A172 (cell line): ENCODE results near the gene KCNC4. TPM values are rescaled to one million over a fixed set of nuclear protein-coding genes. Genes with fewer than 3 reads are reported as not detected.

Source experiments
- DNase-seq: peaks from one replicate; pipeline ENCODE4 v3.0.0-alpha.2; 2015; ENCODE audit warnings: low spot score
- total RNA-seq: library from RNA; depleted of rRNA; stranded (reverse); fragments of >200 nt; shearing (Covaris generic); gene quantifications from 2 replicates; pipeline ENCODE4 v1.2.3, GENCODE V29; 2014; rRNA removed

KCNC4 gene
- total RNA-seq, result 0.86 and 1.2 TPM in 2 replicates

DNA sequence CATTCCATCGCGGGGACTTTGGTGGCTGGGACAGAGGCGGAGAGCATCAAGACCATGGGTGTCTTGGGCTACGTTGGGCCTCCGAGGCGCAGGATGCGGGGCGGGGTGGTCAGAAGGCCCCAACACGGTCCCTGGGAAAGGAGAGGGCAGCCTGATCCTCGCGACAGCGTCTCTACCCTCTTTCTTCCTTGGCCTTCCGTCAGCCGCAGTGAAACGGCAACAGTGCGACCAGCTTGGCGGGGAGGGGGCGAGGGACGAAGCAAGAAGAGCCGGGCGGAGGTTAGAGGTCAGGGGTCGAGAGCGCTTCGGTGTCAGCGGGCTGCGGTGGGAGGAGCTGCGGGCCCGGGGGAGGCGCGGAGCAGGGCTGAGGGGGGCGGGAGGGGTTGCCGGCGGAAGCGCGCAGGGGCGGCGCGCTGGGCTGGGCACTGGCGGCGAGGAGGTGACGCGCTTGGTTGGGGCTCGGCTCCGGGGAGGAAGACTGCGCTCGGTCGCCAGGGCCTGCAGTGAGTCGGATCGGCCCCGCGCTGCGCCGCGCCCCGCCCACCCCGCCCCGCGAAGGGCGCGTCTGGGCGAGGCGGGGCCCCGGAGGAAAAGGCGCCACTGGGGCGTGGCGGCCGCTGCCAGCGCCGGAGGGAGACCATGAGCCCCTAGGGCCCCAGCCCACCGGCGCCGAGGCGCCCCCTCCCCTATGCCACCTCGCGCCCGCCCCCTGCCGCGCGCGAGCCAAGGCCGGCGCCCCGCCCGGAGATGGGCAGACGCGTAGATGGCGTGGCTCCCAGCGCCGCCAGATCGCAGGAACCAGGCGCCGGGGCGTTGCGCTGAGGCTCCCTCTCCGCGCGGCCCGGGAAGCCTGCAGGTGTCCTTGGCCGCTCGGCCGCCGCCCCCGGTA, at the start of gene KCNC4:
Gene KCNC4, plus strand, starts transcription at position 600 of the 889 bp plus-strand sequence. CDS start 1,186 bp downstream, outside the sequence.
- peak; percentile 55 for DNase-seq

DNA sequence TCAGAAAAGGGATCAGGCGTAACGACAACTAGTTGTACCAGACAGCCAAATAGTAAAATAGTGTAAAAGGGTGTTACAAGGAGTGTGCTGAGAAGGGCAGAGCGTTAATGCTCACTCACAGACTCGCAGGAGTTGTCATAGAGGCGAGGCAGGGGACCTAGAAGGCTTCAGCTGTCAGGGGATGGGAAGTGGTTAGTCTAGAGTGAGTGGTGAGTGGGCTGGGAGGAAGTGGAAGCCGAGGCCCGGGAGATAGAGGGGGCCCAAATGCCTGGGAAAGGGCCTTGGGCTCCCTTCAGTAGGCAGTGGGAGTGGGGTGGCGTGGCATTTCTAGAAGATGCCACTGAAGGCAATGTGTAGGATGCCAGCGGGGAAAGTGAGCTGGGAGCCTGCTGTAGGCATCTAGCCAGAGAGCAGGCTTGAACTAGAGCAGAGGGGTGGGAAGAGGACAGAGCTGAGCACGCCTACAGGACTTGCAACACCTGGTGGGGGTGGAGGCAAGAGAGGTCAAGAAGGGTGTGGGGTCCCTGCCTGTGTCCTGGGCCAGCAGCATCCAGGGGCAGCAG, 49.5 kb upstream of the KCNC4 start:
- no peak for DNase-seq

DNA sequence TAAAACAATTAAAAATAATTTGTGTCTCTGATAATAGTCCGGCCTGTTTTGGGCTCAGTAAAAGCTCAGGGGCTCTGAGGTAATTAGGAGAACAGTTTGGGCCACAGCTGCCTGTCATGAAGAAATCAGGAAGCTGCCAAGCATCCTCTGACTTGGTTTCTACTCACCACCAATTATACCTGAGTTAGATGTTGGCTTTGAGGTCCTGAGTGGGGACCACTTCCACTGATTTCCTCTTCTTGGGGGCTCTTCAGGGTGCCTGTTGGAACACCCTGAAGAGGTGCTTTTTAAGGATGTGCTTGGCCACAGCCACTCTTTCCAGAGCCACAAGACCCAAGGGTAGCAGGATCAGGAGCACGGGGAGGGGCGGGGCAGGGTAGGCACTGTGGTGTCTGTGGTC, 48.9 kb upstream of the KCNC4 start:
- no peak for DNase-seq

DNA sequence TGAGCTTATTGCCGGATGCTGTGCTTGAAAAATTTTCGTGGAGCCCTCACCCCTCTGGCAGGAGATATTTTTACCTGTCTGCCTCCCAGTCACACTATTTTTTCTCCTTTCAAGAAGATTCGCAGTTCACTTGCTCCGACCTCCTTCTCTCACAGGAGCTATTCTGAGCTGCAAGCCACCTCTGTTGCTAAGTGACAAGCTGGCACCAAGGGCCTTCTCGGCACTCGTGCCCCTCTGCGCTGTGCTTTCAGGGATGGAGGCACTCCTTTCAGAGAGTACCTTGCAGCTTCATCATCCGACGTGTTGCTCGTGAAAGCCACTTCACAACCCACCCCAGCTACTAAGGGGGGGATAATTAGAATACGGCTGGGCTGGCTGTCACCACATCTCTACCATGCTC, 48.3 kb upstream of the KCNC4 start:
- DNase-seq, result no peak

DNA sequence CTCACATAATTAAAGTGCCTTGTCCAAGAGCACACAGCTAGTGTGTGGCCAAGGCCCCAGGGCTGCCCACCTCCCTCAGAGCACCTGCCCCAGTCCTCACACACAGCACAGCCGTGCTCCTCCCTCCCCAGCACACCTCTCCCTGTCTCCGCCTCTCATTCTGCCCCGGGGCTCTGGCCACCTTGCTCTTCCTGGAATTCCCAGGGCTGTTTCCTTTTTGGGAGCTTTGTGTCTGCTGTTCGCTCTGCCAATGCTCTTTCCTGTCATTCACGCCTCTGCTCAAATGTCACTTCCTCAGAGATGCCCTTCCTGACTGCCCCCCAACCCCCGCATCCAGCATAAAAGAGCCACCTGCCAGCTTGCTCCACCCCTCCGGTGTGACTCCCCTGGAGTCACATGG, 46.5 kb upstream of the KCNC4 start:
- DNase-seq, result no peak

DNA sequence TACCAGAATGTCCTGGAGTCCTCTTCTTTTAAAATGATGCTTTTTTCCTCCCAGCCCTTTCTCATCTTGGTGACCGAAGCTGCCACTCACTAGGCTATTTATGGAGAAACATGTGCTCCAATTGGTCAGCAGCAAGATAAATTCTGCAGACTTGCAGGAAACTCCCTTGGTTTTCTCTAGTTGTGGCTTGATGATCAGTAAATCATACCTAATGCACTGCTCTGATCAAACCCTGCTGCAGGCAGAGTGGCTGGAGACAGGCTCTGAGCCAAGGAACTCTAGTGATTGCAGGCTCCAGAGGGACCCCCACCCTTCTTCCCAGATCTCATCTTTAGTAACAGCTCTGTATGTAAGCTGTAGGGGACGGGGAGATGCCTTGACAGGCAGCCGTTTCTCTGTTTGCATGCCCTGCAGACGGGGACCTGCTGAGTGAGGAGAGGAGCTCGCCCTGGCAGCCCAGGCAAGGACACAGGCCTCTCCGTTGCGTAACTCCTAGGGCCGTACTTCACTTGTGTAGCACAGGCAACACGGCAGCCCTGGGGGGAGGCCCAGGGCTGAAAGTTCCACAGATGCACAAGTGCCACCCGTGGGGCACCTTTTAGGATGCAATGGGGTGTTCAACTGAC, 45.3 kb upstream of the KCNC4 start:
- no peak for DNase-seq

DNA sequence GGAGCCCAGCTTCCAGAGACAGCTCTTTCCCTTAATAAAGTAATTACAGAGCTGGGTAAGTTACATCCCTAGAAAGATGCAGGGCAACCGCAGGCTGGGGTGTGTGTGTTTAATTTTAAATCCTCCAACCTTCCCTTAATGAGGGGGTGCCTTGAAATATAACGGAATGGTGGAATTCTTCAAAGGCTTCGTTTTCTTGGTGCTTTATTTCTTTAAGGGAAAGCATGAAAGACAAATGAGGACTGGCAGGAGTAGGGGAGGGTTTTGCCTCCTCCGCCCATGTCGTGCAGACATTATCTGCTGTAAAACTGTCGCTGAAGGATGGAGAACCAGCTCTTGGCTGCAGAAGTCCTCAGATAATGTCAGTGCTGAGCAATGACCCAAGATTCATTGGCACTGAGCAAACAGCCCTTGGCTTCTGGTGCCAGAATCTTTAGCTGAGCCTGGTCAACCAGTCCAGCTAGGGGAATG, 44.3 kb upstream of the KCNC4 start:
- DNase-seq, result no peak

DNA sequence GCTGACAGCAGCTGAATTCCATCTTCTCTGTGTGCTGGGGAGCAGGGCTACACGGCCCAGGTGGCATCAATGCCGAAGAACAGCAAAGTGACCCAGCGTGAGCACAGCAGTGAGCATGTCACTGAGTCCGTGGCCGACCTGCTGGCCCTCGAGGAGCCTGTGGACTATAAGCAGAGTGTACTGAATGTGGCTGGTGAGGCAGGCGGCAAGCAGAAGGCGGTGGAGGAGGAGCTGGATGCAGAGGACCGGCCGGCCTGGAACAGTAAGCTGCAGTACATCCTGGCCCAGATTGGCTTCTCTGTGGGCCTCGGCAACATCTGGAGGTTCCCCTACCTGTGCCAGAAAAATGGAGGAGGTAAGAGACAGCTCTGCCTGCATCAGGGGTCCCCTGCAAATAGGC, 43.3 kb upstream of the KCNC4 start:
- DNase-seq, result no peak

DNA sequence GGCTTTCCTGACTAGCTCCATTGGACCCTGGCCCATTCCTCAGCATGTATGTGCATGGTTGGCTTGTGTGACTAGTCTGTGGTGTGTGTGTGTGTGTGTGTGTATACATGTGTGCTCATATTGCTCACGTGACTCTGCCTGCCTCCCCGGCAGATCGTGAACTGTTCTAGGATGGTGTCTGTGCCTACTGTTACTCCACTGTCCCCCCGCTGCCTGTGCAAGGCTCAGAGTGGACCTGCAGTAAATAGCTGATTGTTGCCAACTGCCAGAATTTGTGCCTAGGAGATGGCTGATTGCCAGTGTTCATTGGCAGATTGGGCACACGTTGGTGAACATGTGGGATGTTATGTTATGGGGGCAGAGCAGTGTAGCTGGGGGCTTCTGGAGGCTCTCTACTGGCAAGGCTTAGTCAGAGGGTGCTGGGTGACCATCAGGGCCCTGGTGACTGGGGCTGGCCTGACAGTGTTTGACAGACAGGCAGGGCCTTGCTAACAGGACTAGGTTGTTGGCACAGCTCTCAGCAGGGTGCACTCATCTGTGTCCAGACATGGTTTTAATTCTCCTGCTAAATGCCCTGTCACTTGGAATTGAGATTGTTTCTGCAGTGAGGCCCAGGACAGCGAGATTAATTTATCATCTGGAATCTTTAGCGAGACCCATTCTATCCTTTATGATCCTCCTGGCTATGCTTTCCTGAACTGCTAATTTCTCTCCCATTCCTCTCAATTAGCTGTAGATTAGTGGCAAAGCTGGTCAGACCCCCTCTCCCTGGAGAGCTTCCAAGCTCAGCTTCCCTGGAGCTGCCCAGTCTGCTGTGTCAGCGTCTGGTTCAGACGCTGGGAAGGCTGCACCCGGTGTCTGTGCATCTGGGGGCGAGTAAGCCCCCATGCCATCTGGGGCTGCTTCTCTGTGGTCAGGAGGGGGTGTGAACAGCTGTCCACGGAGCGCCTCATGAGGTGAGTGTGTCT, 39.1 kb upstream of the KCNC4 start:
- DNase-seq, result no peak

DNA sequence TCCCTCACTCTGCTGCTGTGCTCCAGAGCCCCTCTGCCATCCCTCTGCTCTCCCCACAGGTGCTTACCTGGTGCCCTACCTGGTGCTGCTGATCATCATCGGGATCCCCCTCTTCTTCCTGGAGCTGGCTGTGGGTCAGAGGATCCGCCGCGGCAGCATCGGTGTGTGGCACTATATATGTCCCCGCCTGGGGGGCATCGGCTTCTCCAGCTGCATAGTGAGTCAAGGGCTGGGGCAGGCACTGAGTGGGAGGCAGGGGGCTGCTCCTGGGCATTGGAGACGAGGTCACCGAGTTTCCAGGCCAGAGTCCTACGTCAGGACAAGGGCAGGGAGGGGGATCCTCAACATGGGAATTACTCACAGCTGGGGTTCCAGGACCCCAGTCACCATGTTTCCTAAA, 38.1 kb upstream of the KCNC4 start:
- no peak for DNase-seq

DNA sequence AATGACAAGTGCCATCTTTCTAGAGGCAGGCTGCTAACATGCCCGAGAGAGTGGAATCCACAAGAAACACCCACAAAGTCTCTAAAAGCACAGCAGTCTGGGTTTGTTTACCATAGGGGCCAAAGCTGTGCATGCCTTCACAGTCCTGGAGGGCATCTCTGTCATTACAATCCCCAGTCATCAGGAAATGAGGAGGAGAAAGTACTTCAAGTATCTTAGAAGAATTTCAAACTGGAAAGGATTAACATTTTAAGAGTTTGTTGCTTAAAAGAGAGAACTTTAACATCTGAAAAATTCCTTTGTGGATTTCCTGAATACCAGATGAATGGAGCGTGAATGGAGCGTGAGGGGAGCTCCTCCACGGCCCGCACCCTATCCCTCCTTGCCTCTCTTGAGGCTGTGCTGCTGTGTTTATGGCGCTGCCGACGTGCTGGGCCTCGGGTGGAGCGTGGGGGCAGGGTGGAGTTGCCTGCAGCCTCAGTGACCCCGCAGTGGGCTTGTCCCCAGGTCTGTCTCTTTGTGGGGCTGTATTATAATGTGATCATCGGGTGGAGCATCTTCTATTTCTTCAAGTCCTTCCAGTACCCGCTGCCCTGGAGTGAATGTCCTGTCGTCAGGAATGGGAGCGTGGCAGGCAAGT, 36.5 kb upstream of the KCNC4 start:
- no peak for DNase-seq

DNA sequence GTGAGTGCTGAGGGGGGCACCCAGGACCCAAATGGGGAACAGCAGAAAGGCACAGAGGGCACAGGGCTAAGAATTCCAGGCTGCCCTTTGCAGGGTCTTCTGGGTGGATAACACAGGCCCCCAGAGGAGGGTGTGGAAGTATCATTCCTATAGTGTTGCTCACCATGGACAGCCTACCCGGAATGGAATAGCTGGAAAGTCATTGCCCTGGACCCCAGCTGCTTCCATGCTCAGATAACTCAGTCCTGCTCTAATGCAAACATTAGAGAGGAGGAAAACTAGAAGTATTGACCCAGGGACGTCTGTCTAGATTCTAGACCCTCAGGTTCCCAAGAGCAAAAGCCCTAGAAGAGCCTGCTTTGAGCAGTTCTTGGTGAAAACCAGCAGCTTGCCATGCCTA, 35.2 kb upstream of the KCNC4 start:
- no peak for DNase-seq

DNA sequence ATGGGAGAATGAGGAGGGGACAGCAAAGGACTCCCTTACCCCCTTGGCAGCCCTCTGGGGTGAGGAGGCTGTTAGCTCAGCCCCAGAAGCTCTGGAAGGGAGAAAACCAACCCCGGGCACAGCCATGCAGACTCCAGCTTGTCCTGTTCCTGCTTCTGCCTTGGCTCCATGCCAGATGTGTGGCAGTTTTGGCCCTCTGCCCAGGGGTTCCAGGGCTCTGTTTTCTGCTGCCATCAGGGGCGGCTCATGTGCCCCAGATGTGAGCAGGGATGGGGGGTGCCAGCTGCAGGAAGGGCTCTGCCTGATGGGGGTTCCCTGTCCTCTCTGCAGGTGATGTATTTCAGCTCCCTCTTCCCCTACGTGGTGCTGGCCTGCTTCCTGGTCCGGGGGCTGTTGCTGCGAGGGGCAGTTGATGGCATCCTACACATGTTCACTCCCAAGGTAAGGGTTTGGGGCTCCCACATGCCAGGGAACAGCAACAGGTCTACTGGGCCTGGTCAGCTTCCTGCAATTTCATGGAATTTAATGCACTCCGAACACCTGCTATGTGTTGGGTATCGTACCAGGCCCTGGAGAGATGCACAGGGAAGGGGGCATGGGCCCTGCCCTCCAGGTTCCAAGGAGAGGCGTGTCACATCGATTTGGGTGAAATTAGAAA, 33.7 kb upstream of the KCNC4 start:
- DNase-seq, result no peak

DNA sequence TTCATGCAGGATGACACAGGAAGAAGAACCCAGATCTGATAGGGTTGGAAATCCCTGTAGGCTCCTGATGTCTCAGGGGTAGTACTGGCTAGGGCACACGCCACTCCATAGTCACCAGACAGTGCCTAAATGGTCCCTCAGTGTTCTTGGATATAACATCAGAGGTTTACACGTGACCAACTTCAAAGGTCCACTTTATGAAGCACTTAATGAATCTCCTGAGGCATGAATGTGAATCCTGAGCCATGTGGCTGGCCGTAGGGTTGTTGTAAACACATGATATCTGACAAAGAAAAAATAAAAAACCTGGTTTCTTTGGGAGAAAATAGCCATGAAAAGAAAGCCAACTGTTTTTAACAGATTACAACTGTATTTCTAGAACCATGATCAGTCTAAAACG, 32.3 kb upstream of the KCNC4 start:
- no peak for DNase-seq

DNA sequence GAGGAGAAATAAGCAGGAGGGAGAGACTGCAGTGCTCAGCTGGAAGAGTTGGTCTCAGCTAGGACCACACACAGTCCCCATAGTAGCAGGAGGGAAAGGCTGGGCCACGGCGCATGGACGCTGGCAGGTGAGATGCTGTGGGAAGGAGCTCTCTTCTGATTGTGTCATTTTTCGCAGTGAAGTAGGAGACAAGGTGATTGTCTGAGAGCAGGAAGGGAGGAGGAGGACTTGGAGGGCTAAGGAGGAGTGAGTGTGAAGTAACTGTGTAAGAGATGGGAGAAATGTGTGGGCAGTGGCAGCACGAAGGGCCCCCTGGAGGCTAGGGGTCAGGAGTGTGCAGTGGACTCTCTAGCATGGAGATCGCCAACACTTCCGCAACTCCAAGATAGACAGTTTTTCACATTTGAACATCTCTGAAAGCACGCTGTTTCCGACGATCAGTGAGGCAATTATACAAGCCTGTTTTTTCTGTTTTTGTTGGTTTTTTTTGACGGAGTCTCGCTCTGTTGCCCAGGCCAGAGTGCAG, 26.4 kb upstream of the KCNC4 start:
- no peak for DNase-seq

DNA sequence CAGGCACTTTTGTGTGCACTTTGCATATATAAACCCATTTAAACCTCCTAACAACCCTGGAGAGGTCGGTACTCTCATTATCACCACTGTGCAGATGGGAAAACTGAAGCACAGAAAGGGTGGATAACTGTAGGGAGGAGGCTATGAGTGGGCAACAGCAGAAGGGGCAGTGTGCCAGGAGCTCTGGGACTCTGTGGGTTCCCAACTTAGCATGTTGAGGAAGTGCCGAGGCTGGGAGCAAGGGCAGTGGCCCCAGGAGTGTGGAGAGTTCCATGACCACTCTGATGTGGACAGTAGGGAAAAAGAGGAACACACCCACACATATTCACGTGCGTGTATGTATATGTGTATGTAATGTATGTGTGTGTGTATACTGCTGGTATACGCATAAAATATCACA, 25.7 kb upstream of the KCNC4 start:
- DNase-seq, result no peak

DNA sequence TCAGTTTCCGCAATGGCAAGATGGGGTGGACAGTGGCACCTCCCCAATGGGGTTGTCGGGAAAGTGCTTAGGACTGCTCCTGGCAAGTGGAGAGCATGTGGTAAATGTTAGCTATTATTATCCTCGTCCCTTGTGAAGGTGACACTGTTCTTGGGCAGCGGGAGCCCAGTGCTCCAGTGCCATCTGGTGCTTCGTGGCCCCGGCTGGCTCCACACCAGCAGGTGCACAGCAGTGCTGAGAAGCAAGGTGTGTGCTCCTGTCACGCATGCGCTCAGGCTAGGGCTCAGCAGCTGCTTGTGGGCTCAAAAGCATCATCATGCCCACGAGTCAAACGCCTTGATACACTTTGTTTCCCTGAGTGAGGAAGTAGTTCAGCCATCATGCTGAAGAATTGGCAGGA, 24.9 kb upstream of the KCNC4 start:
- no peak for DNase-seq

DNA sequence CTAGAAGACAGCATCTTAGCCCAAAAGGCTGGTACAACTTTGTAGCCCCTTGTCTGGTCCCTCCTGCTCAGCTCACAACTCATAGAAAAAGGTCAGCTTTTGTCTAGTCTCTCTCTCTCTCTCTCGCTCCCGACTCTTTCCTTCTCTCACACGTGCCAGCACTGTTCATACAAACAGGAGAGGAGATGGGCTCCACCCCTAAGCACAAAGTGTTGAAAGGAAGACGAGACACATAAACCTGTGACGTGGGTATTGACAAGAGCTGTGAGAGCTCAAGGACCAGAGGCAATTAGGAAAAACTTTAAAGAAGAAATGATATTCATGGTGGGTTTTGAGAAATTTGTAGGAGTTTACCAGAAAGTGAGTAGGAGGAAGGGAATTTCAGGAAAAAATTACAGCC, 23.6 kb upstream of the KCNC4 start:
- no peak for DNase-seq

DNA sequence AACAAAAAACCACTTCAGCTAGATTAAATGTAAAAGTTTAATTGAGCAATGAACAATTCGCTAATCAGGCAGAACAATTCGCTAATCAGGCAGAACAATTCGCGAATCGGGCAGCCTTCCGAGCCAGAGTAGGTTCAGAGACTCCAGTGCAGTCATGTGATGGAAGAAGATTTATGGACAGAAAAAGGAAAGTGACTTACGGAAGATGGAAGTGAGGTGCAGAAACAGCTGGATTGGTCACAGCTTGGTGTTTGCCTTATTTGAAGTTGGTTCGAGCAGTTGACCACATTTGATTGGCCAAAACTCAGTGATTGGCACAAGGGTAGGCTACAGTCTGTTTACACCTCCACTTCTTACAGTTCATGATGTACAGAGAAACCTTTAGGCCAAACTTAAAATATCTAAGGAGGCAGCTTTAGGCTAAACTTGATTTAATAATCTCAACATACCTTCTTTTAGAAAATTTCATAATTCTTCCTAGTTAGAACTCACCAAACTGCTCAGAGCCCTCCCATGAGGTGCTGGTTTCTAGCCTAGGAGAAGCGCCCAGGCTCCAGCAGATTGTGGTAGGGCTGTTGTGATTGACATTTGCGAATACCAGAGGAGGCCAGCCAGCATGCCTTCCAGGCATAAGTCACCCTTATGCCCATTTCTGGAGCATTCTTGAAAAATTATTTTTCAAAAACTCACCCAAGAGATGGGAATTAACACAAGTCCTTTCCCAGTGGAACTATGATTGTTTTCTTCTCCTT, 22.8 kb upstream of the KCNC4 start:
- DNase-seq, result no peak
